Chondrocyte (in vitro differentiated cells): ENCODE measurements around the gene CHRDL2. TPM values are rescaled to one million over a fixed set of nuclear protein-coding genes. Genes with fewer than 3 reads are reported as not detected.

Experiments
- DNase-seq: peaks from one replicate; pipeline ENCODE4 v3.0.0; 2021; ENCODE audit warnings: mixed read lengths, low spot score
- H3K27ac Mint-ChIP-seq: one replicate; pipeline ENCODE4 v1.8.0; 2021; ENCODE audit warnings: mild to moderate bottlenecking, moderate library complexity, mixed read lengths; ENCODE audit not compliant: unreplicated experiment
- H3K27me3 Mint-ChIP-seq: 2 replicates; pipeline ENCODE4 v1.8.0; 2021; ENCODE audit warnings: low read depth, mixed read lengths
- H3K36me3 Mint-ChIP-seq: 2 replicates; pipeline ENCODE4 v1.8.0; 2021; ENCODE audit warnings: low read depth, mixed read lengths
- H3K4me1 Mint-ChIP-seq: 2 replicates; pipeline ENCODE4 v1.8.0; 2021; ENCODE audit warnings: low read depth, mild to moderate bottlenecking, mixed read lengths
- H3K4me3 Mint-ChIP-seq: one replicate; pipeline ENCODE4 v1.8.0; 2021; ENCODE audit warnings: mild to moderate bottlenecking, moderate library complexity, mixed read lengths; ENCODE audit not compliant: unreplicated experiment
- H3K9me3 Mint-ChIP-seq: 2 replicates; pipeline ENCODE4 v1.8.0; 2021; ENCODE audit warnings: low read depth, mixed read lengths
- microRNA-seq: library from miRNA; unstranded; fragments of <30 nt; microRNA quantifications from one replicate; pipeline ENCODE4 v1.2.0, GENCODE V29; 2020; ENCODE audit warnings: borderline number of aligned reads
- total RNA-seq: library from RNA; stranded (reverse); gene quantifications from 3 replicates; pipeline ENCODE4 v1.2.1, GENCODE V29; 2021
- TF ChIP-seq, protein P1 (sequence below): fragments of 200-600 bp; sonication (generic); IDR thresholded peaks from 2 replicates; pipeline ENCODE4 v1.5.0; 2021; ENCODE audit warnings: antibody characterized with exemption, mild to moderate bottlenecking, moderate library complexity

Gene CHRDL2
- total RNA-seq, 1 donor from 2014 or later = not detected

DNA sequence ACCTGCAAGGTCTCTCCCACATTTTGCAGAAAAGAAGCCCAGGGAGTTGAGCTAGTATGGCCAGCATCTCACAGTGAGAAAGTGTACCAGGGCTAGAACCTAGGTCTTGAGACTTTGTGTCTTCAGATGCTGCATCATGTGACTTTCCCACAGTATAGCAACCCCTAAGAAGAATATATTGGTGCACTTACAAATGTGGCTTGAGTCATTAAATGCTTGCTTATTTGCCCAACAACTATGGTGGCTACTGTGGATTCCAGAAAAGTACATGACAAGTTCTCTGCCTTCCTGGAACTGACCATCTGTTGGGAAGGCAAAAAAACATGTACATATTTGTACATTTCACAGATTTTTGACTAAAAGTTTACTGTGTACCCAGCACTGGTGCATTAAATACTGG lies 83.8 kb downstream of the CHRDL2 start:
- Mint-ChIP-seq H3K27me3 (no peaks in the 10 kb centered on the region), H3K4me1 (no peaks in the 10 kb centered on the region), H3K27ac (no peak overlapping the region), H3K9me3 (no peaks in the 10 kb centered on the region), H3K4me3 (no peak overlapping the region), H3K36me3 (peaks cover 2% of the 10 kb centered on the region)
- TF ChIP-seq, protein P1, sequence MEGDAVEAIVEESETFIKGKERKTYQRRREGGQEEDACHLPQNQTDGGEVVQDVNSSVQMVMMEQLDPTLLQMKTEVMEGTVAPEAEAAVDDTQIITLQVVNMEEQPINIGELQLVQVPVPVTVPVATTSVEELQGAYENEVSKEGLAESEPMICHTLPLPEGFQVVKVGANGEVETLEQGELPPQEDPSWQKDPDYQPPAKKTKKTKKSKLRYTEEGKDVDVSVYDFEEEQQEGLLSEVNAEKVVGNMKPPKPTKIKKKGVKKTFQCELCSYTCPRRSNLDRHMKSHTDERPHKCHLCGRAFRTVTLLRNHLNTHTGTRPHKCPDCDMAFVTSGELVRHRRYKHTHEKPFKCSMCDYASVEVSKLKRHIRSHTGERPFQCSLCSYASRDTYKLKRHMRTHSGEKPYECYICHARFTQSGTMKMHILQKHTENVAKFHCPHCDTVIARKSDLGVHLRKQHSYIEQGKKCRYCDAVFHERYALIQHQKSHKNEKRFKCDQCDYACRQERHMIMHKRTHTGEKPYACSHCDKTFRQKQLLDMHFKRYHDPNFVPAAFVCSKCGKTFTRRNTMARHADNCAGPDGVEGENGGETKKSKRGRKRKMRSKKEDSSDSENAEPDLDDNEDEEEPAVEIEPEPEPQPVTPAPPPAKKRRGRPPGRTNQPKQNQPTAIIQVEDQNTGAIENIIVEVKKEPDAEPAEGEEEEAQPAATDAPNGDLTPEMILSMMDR = no peak
- no peak for DNase-seq

DNA sequence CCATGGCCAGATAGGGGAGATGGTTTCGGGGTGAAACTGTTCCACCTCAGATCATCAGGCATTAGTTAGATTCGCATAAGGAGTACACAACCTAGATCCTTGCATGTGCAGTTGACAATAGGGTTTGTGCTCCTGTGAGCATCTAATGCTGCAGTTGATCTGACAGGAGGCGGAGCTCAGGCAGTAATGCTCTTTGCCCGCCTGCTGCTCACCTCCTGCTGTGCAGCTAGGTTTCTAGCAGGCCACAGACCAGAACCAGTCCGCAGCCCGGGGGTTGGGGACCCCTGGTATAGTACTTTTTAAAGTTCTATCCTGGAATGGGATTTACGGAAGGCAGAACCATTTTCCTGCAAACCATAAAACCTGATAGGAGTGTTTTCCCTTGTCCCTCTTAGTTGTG lies 84.3 kb downstream of the CHRDL2 start:
- Mint-ChIP-seq H3K27me3 (no peaks in the 10 kb centered on the region), H3K9me3 (no peaks in the 10 kb centered on the region), H3K27ac (no peak overlapping the region), H3K4me3 (no peak overlapping the region), H3K36me3 (peaks cover 3% of the 10 kb centered on the region), H3K4me1 (no peaks in the 10 kb centered on the region)
- TF ChIP-seq, protein P1 = no peak
- DNase-seq = no peak

Small RNA genes lying within 50 kb of the gene (microRNA-seq; reads per million reads assigned to microRNA genes)
- gene MIR4696 = not detected

Other genes starting within 250 kb of the CHRDL2 start
- 1.4 to 2.3 TPM (median 1.7 TPM) in 3 replicates for gene LIPT2, start 237.7 kb downstream of the CHRDL2 start, total RNA-seq
- gene POLD3, start 138.8 kb downstream of the CHRDL2 start, total RNA-seq = 8.2 to 14.9 TPM (median 9.4 TPM) in 3 replicates
- 11.8 to 13.2 TPM (median 13.1 TPM) in 3 replicates for gene RNF169, start 17.4 kb upstream of the CHRDL2 start, total RNA-seq
- gene XRRA1, start 217.7 kb upstream of the CHRDL2 start, total RNA-seq = 8.0 to 13.2 TPM (median 8.1 TPM) in 3 replicates
- 119 to 141 TPM (median 133 TPM) in 3 replicates for gene SPCS2, start 217.8 kb upstream of the CHRDL2 start, total RNA-seq